Measurements from ENCODE around the gene OR8A1. TPM values are rescaled to one million over a fixed set of nuclear protein-coding genes. Genes with fewer than 3 reads are reported as not detected.

OR8A1 gene
- total RNA-seq, result not detected
- long read RNA-seq, result 0 reads

- peaks cover 9% of the 10 kb centered on the region for H3K27me3 ChIP-seq (ENCODE audit: low read depth)
- H3K9me3 ChIP-seq (replicated peaks), result peaks cover 10% of the 10 kb centered on the region
- intact Hi-C loops (cut with micrococcal nuclease), result no loop called here
- TF ChIP-seq, protein P1, sequence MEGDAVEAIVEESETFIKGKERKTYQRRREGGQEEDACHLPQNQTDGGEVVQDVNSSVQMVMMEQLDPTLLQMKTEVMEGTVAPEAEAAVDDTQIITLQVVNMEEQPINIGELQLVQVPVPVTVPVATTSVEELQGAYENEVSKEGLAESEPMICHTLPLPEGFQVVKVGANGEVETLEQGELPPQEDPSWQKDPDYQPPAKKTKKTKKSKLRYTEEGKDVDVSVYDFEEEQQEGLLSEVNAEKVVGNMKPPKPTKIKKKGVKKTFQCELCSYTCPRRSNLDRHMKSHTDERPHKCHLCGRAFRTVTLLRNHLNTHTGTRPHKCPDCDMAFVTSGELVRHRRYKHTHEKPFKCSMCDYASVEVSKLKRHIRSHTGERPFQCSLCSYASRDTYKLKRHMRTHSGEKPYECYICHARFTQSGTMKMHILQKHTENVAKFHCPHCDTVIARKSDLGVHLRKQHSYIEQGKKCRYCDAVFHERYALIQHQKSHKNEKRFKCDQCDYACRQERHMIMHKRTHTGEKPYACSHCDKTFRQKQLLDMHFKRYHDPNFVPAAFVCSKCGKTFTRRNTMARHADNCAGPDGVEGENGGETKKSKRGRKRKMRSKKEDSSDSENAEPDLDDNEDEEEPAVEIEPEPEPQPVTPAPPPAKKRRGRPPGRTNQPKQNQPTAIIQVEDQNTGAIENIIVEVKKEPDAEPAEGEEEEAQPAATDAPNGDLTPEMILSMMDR (IDR thresholded peaks at IDR 0.05; ENCODE audit: borderline replicate concordance), result no peak
- no peaks in the 10 kb centered on the region for H3K4me1 ChIP-seq
- no peak within 1 kb of the TSS for H3K4me3 ChIP-seq
- no peak within 1 kb of the TSS for H3K27ac ChIP-seq (replicated peaks)
- no peak for DNase-seq
- H3K36me3 ChIP-seq, result no peaks in the 10 kb centered on the region
These were observed at the start of gene OR8A1 for GRCh38 chr11:124569697-124570096. Gene OR8A1 (plus strand): TSS chr11:124569997. CDS start chr11:124570120, 123 bp downstream.

GRCh38 chr11:124520550-124520854 lies 49.3 kb upstream of the OR8A1 start:
- Histone ChIP-seq H3K4me3 (no peak overlapping the region), H3K36me3 (no peaks in the 10 kb centered on the region), H3K9me3 (replicated peaks) (no peaks in the 10 kb centered on the region), H3K4me1 (no peaks in the 10 kb centered on the region), H3K27ac (replicated peaks) (no peak overlapping the region), H3K27me3 (ENCODE audit: low read depth) (peaks cover 8% of the 10 kb centered on the region)
- intact Hi-C loops (cut with micrococcal nuclease), result no loop called here
- DNase-seq, result no peak
- TF ChIP-seq, protein P1 (IDR thresholded peaks at IDR 0.05; ENCODE audit: borderline replicate concordance), result no peak

- no peak overlapping the region for H3K27ac ChIP-seq (replicated peaks)
- peaks cover 6% of the 10 kb centered on the region for H3K9me3 ChIP-seq (replicated peaks)
- H3K36me3 ChIP-seq, result no peaks in the 10 kb centered on the region
- H3K4me1 ChIP-seq, result no peaks in the 10 kb centered on the region
- TF ChIP-seq, protein P1 (IDR thresholded peaks at IDR 0.05; ENCODE audit: borderline replicate concordance), result no peak
- H3K4me3 ChIP-seq, result no peak overlapping the region
- intact Hi-C loops (cut with micrococcal nuclease), result no loop called here
- H3K27me3 ChIP-seq (ENCODE audit: low read depth), result no peaks in the 10 kb centered on the region
- no peak for DNase-seq
These were observed 36.2 kb upstream of the OR8A1 start for GRCh38 chr11:124533626-124534025.

DNA sequence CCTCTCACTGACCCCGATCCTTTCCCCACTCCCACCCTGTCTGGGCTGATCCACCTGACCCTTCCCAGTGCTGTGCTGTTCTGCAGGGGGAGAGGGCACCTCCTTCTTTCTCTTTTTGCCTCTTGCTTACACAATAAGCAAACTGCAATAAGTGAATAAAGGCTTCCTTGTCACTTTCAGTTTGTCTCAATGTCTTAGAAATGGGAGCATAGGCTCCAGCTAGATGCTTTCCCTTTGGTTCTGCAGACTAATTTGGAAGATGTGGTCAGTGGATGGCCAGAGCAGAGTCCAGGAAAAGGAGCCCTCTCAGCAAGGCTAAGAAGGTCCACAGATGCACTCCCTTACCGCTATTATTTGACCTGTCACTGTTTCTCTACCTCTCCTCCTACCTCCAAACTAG lies 35.7 kb upstream of the OR8A1 start:
- Histone ChIP-seq H3K36me3 (no peaks in the 10 kb centered on the region), H3K4me3 (no peak overlapping the region), H3K9me3 (replicated peaks) (peaks cover 2% of the 10 kb centered on the region), H3K27ac (replicated peaks) (no peak overlapping the region), H3K4me1 (no peaks in the 10 kb centered on the region), H3K27me3 (ENCODE audit: low read depth) (no peaks in the 10 kb centered on the region)
- TF ChIP-seq, protein P1 (IDR thresholded peaks at IDR 0.05; ENCODE audit: borderline replicate concordance), result no peak
- DNase-seq, result no peak
- intact Hi-C loops (cut with micrococcal nuclease), result no loop called here

DNA sequence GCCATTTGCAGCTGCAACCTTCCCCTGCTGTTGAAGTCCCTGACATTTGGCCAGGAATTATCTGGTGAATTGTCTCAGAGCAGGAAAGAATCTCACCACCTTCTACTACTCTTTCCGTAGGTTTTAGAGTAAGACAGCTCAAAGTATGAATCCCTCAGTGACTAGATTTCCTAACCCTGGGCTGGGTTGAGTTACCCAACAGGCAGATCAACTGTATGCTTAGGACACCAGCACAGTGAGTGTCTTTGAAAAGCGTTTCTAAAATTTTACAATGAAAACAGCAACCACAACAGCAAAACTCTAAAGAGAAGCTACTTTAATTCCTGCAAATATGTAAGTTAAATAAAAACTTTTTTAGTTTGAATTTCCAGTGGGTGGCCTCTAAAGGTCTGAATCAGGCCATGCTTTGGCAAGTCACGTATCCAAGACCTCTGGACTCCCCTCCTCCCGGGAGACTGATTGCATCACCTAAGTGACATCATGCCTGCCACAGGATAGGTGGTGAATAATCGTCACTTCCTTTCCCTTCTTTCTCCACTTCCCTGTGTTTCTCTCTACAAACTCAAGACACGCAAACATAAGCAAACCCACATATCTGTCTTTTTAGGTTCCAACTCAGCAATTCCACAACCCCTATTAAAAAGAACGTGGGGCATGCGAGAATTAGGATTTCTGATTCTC lies 34.1 kb upstream of the OR8A1 start:
- Histone ChIP-seq H3K9me3 (replicated peaks) (no peaks in the 10 kb centered on the region), H3K4me1 (no peaks in the 10 kb centered on the region), H3K4me3 (no peak overlapping the region), H3K36me3 (no peaks in the 10 kb centered on the region), H3K27ac (replicated peaks) (peak overlapping the region; percentile 17), H3K27me3 (ENCODE audit: low read depth) (no peaks in the 10 kb centered on the region)
- intact Hi-C loops (cut with micrococcal nuclease), result no loop called here
- TF ChIP-seq, protein P1 (IDR thresholded peaks at IDR 0.05; ENCODE audit: borderline replicate concordance), result no peak
- DNase-seq, result no peak
